ENCODE results near the gene ANKIB1.

Gene ANKIB1

DNA sequence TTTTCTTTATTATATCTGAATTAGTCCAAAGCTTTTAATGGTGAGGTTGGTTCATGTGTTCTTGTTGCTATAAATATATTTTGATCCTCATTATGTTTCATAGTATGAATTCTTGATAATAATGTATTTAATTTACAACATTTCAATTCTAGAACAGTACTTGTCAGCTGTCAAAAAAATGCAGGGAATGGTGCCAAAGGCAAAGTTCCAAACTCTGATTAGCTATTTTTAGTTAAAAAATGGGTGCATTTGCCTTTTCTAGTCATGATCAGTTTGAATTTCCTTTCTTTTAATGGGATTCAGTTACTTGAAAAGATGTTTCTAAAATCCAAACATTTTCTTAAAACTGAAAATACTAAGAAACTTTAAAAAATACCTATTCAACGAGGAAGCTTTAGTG is 49.6 kb downstream of the ANKIB1 start:
- TF ChIP-seq, protein P1, sequence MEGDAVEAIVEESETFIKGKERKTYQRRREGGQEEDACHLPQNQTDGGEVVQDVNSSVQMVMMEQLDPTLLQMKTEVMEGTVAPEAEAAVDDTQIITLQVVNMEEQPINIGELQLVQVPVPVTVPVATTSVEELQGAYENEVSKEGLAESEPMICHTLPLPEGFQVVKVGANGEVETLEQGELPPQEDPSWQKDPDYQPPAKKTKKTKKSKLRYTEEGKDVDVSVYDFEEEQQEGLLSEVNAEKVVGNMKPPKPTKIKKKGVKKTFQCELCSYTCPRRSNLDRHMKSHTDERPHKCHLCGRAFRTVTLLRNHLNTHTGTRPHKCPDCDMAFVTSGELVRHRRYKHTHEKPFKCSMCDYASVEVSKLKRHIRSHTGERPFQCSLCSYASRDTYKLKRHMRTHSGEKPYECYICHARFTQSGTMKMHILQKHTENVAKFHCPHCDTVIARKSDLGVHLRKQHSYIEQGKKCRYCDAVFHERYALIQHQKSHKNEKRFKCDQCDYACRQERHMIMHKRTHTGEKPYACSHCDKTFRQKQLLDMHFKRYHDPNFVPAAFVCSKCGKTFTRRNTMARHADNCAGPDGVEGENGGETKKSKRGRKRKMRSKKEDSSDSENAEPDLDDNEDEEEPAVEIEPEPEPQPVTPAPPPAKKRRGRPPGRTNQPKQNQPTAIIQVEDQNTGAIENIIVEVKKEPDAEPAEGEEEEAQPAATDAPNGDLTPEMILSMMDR (conservative IDR thresholded peaks at IDR 0.05; ENCODE audit: control insufficient read depth, insufficient read depth, low read depth, low read length): no peak
- no peak for DNase-seq (ENCODE audit: low read depth)
- no peak overlapping the region for H3K4me3 ChIP-seq (ENCODE audit: control insufficient read depth, low read depth, low read length)

DNA sequence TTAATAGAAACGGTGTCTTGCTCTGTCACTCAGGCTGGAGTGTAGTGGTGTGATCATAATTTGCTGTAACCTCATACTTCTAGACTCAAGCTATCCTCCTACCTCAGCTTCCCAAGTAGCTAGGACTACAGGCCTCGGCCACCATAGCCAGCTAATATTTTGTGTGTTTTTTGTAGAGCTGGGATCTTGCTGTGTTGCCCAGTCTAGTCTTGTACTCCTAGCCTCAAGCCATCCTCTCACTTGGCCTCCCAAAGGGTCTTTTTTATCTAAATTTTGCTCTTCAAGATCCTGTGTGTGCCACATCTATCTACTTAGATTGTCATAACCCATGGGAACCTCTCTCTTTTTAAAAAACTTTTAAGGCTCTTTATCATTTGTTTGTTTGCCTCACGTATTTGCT is 50.5 kb downstream of the ANKIB1 start:
- DNase-seq (ENCODE audit: low read depth): no peak
- H3K4me3 ChIP-seq (ENCODE audit: control insufficient read depth, low read depth, low read length): no peak overlapping the region
- TF ChIP-seq, protein P1 (conservative IDR thresholded peaks at IDR 0.05; ENCODE audit: control insufficient read depth, insufficient read depth, low read depth, low read length): no peak

DNA sequence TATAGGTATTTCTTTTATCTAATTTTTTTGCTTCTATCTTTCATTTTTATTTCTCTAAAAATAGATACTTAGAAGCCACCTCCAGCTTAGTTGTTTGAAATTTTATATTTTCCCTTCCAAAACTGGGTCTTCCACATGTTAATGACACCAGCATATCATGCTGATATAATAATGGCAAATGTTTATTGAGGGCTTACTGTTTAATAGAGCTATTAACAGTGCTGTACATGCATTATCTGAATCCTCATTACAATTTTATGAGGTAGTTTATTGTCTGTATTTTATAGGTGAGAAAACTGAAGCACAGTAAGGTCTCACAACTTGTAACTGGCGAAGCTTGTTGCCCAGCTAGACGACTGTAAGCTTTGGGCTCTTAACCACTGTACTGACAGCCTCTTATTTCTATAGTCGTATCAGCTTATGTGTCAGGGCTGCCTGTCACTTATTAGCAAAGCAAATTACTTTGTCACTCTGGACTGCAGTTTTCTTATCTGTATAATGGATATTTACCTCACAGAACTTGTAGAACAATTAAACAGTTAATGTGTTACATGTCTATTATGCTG is 51.2 kb downstream of the ANKIB1 start:
- H3K4me3 ChIP-seq (ENCODE audit: control insufficient read depth, low read depth, low read length): no peak overlapping the region
- DNase-seq (ENCODE audit: low read depth): no peak
- TF ChIP-seq, protein P1 (conservative IDR thresholded peaks at IDR 0.05; ENCODE audit: control insufficient read depth, insufficient read depth, low read depth, low read length): no peak

DNA sequence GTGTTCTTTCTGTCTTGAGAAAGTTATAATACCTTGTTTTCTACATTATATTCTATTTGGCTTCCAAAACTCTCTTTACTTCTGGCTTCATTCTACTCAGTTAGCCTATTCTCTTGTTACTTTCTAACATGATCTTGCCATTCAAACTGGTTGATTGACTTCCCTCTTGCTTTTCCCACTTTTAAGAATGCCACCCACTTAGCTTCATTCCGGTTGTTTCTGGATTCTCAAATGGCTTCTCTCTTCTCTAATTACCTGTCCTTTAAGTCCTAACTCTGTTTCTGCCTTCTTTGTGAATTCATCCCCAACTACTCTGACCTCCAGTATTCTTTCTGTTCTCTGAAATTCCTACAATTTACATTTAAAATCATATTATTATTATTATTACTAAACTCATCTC is 52.0 kb downstream of the ANKIB1 start:
- DNase-seq (ENCODE audit: low read depth): no peak
- no peak overlapping the region for H3K4me3 ChIP-seq (ENCODE audit: control insufficient read depth, low read depth, low read length)
- TF ChIP-seq, protein P1 (conservative IDR thresholded peaks at IDR 0.05; ENCODE audit: control insufficient read depth, insufficient read depth, low read depth, low read length): no peak

DNA sequence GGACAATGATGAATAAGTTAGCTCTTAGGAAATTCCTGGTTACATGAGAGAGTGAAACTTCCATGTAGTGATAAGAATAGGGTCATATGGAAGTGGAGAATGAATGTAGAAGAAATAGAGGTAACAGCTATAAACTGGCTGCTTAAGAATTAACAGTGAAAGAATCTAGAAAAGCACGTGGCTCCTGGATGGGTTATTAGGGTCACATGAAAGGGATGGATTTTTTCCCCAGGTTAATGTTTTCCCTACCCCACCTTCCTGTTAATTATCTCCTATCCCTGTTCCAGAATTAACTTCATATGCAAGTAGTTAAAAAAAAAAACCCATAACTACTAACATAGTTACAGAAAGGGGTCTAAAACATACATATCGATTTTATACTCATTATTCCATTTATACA is 58.0 kb downstream of the ANKIB1 start:
- H3K4me3 ChIP-seq (ENCODE audit: control insufficient read depth, low read depth, low read length): no peak overlapping the region
- TF ChIP-seq, protein P1 (conservative IDR thresholded peaks at IDR 0.05; ENCODE audit: control insufficient read depth, insufficient read depth, low read depth, low read length): no peak

DNA sequence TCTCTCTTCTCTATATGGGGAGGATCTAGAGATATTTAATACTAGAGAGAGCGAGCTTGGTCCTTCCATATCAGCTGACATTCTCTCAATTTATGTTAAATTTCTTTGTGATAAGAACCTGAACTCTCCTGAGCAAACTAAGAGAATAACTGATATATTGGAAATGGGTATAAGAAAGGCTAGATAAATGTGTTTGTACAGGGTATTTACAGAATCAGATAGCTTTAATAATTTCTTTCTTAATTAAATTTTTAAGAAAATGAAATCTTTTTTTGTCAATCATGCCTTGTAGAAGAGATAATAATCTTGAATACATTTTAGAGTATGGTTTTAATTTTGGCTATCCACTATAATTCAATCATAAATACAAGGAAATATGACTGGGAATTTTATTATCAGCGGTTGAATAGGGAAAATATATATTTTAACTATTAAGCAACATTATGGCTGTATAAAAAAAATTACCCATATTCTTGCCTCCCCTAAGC is 58.7 kb downstream of the ANKIB1 start:
- TF ChIP-seq, protein P1 (conservative IDR thresholded peaks at IDR 0.05; ENCODE audit: control insufficient read depth, insufficient read depth, low read depth, low read length): no peak
- no peak overlapping the region for H3K4me3 ChIP-seq (ENCODE audit: control insufficient read depth, low read depth, low read length)
- DNase-seq (ENCODE audit: low read depth): no peak

More for the DNA sequence above, 58.0 kb downstream of the ANKIB1 start:
- DNase-seq (ENCODE audit: low read depth): no peak

DNA sequence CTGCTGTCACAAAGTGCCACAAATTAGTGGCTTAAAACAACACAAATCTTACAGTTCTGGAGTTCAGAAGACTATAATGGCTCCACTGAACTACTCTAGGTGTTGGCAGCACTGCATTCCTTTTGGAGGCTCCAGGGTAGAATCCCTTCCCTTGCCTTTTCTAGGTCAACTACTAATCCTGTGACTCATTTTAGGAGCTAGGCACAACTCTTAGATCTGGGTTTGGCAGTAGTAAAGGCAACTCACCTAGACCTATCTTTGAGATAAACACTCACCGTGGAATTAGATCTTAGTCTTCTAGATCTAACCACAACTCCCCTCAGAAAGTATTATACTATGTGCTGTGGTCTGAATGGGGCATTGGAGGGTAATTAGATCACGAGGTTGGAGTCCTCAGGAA is 60.4 kb downstream of the ANKIB1 start:
- no peak for DNase-seq (ENCODE audit: low read depth)
- no peak overlapping the region for H3K4me3 ChIP-seq (ENCODE audit: control insufficient read depth, low read depth, low read length)
- TF ChIP-seq, protein P1 (conservative IDR thresholded peaks at IDR 0.05; ENCODE audit: control insufficient read depth, insufficient read depth, low read depth, low read length): no peak

Data from fibroblast of mammary gland (primary cell).